Measurements from ENCODE around the gene CNTFR.

The CNTFR gene

DNA sequence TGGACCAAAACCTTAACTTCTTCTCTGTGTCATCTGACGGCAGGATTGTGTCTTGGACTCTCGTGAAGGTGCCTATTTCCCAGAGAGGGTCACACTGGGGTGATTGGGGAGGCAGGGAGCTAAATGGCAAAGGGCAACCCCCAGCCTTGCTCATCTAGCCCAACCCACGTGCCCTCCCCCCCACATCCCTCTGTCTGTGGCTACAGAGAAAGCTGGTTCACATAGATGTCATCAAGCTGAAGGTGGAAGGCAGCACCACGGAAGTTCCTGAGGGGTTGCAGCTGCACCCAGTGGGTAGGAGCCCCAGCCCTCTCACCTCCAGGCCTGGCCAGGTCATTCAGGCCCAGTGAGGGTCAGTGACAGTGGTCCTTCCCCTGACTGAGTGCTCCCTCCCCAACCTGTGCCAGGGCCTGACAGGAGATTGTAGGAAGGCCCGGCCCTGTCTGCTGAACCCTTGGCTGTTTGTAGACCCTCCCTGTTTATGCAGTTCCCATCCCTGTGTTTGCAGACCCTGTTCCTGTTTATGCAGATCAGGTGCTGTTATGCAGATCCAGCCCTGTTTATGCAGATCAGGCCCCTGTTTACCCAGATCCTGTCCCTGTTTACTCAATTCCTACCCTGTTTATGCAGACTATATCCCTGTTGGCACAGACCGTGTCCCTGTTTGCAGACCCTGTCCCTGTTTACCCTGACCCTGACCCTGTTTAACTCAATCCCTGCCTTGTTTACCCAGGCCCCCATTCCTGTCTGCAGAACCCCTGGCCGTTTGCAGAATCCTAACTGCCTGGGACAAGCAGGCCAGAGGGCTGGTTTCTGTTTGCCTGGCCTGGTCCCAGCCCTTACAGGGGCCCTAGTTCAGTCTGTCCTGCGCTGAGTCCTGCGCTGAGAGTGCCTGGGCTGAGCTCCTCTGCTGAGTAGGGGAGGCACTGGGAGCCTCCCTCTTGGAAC lies 77.1 kb downstream of the CNTFR start:
- no peaks in the 10 kb centered on the region for H3K36me3 ChIP-seq
- no peak overlapping the region for H3K4me3 ChIP-seq (ENCODE audit: low read depth in 1 of 2, low read length in 1 of 2)
- no peaks in the 10 kb centered on the region for H3K9me3 ChIP-seq
- no peaks in the 10 kb centered on the region for H3K4me1 ChIP-seq (ENCODE audit: control insufficient read depth in 1 of 2, insufficient read depth in 1 of 2, low read depth in 1 of 2, low read length in 1 of 2)
- TF ChIP-seq, protein P1, sequence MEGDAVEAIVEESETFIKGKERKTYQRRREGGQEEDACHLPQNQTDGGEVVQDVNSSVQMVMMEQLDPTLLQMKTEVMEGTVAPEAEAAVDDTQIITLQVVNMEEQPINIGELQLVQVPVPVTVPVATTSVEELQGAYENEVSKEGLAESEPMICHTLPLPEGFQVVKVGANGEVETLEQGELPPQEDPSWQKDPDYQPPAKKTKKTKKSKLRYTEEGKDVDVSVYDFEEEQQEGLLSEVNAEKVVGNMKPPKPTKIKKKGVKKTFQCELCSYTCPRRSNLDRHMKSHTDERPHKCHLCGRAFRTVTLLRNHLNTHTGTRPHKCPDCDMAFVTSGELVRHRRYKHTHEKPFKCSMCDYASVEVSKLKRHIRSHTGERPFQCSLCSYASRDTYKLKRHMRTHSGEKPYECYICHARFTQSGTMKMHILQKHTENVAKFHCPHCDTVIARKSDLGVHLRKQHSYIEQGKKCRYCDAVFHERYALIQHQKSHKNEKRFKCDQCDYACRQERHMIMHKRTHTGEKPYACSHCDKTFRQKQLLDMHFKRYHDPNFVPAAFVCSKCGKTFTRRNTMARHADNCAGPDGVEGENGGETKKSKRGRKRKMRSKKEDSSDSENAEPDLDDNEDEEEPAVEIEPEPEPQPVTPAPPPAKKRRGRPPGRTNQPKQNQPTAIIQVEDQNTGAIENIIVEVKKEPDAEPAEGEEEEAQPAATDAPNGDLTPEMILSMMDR (IDR thresholded peaks at IDR 0.05) = no peak
- no peak overlapping the region for H3K27ac ChIP-seq
- peaks cover 25% of the 10 kb centered on the region for H3K27me3 ChIP-seq

DNA sequence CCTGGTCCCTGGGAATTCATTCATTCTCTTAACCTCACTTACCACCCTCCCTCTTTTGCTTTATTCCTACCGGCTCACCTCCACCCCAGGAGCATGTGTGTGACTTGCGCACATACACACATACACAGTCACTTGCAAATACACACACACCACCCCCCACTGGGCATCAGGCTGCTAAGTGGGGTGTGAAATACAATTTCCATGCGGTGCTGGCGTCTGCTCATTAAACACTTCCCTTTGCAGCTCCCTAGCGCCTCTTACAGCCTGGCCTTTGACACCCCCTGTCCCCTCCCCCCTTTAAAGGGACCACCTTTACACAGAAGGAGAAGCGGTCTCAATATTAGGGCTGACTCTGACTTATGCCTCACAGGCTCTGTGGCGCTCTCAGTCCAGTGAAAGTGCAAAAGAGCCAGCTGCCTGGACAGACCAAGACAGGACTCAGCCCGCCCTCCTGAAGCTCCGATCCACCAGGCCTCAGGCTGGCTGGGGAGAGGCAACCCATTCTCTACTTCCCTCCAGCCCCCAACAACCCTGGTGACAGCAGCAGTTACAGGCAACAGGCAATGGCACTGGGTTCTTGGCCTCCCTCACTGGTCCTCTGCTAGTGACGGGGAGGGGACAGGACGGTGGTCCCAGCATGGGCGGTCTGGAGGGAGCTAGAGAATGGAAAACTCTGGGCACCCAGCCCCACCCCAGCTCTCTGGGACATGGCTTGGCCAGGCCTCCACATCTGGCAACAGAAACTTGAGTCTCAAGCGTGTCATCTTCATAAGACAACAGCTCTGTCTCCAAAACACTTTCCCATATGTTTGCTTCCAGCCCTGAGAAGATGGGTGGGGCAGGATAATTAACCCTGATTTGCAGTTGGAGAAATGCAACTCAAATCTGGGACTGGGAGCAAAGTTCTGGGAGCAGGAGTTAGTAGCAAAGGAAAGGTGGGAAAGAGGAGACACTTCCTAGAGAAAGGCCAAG lies 78.7 kb downstream of the CNTFR start:
- Histone ChIP-seq H3K4me3 (ENCODE audit: low read depth in 1 of 2, low read length in 1 of 2) (no peak overlapping the region), H3K4me1 (ENCODE audit: control insufficient read depth in 1 of 2, insufficient read depth in 1 of 2, low read depth in 1 of 2, low read length in 1 of 2) (no peaks in the 10 kb centered on the region), H3K27me3 (peaks cover 20% of the 10 kb centered on the region), H3K9me3 (no peaks in the 10 kb centered on the region), H3K27ac (no peak overlapping the region), H3K36me3 (no peaks in the 10 kb centered on the region)
- TF ChIP-seq, protein P1 (IDR thresholded peaks at IDR 0.05) = no peak

DNA sequence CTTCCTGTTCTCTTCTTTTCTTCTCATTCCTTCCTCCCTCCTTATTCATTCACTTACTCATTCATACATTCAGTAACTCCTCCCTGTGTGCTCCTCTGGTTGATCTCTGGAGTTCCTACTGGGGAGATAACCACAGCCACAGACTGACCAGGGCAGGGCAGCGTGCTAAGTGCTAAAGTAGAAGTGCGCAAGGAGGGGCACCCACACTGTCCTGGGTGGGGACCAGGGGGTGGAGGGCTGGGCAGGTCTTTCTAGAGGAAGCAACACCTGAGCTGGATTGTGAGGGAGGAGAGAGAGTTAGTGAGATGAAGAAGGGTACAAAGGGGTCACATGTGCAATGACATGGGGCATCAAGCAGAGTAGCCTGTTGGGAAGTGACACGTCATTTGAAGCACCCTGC lies 80.6 kb downstream of the CNTFR start:
- H3K4me1 ChIP-seq (ENCODE audit: control insufficient read depth in 1 of 2, insufficient read depth in 1 of 2, low read depth in 1 of 2, low read length in 1 of 2) = no peaks in the 10 kb centered on the region
- H3K36me3 ChIP-seq = no peaks in the 10 kb centered on the region
- peaks cover 22% of the 10 kb centered on the region for H3K27me3 ChIP-seq
- no peaks in the 10 kb centered on the region for H3K9me3 ChIP-seq
- H3K4me3 ChIP-seq (ENCODE audit: low read depth in 1 of 2, low read length in 1 of 2) = no peak overlapping the region
- no peak overlapping the region for H3K27ac ChIP-seq
- TF ChIP-seq, protein P1 (IDR thresholded peaks at IDR 0.05) = no peak

DNA sequence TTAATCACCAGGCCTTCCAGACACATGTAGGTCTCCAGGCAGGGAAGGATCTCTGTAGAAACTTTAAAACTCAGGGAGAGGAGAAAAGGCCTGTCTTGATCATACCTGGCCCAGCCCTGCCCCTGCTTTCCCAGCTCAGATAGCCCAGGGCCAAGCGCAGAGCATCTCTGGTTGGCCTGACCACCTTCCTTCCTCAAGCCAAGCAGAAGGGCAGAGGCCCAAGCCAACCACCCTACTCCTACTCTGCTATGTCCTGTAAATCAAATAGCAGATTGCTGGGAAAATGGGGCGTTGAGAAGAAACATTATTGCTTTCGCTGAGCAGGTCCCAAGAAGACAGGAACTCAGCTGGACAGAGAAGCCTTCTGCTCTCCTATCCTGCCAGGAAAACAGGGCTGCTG lies 81.1 kb downstream of the CNTFR start:
- Histone ChIP-seq H3K27me3 (peaks cover 24% of the 10 kb centered on the region), H3K27ac (no peak overlapping the region), H3K4me1 (ENCODE audit: control insufficient read depth in 1 of 2, insufficient read depth in 1 of 2, low read depth in 1 of 2, low read length in 1 of 2) (no peaks in the 10 kb centered on the region), H3K9me3 (no peaks in the 10 kb centered on the region), H3K4me3 (ENCODE audit: low read depth in 1 of 2, low read length in 1 of 2) (no peak overlapping the region), H3K36me3 (no peaks in the 10 kb centered on the region)
- TF ChIP-seq, protein P1 (IDR thresholded peaks at IDR 0.05) = no peak

GRCh38 chr9:34507966-34508365 lies 81.6 kb downstream of the CNTFR start:
- Histone ChIP-seq H3K4me1 (ENCODE audit: control insufficient read depth in 1 of 2, insufficient read depth in 1 of 2, low read depth in 1 of 2, low read length in 1 of 2) (no peaks in the 10 kb centered on the region), H3K4me3 (ENCODE audit: low read depth in 1 of 2, low read length in 1 of 2) (no peak overlapping the region), H3K27ac (no peak overlapping the region), H3K9me3 (no peaks in the 10 kb centered on the region), H3K36me3 (no peaks in the 10 kb centered on the region), H3K27me3 (peaks cover 28% of the 10 kb centered on the region)
- TF ChIP-seq, protein P1 (IDR thresholded peaks at IDR 0.05) = no peak

Measured in neutrophil (primary cell).